Measurements from ENCODE around the gene KCTD19.

DNA sequence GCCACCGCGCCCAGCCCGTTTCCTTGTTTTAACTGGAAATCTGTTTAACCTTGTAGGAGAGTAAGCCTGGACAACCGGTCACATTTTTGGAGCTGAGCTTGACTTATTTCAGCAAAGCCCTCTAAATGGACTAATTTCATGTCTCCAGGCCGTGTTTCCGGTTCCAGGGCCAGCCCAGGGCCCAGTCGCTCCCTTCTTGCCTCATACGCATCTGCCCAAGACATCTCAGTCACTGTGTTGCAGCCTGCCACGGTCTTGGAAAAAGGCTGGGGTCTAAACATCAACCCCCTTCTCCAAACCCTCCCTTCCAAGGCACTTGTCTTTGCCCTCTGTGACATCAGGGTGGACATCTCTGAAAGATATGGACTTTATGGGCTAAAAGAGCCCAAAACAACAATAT, 28.3 kb downstream of the KCTD19 start:
- TF ChIP-seq, protein P1, sequence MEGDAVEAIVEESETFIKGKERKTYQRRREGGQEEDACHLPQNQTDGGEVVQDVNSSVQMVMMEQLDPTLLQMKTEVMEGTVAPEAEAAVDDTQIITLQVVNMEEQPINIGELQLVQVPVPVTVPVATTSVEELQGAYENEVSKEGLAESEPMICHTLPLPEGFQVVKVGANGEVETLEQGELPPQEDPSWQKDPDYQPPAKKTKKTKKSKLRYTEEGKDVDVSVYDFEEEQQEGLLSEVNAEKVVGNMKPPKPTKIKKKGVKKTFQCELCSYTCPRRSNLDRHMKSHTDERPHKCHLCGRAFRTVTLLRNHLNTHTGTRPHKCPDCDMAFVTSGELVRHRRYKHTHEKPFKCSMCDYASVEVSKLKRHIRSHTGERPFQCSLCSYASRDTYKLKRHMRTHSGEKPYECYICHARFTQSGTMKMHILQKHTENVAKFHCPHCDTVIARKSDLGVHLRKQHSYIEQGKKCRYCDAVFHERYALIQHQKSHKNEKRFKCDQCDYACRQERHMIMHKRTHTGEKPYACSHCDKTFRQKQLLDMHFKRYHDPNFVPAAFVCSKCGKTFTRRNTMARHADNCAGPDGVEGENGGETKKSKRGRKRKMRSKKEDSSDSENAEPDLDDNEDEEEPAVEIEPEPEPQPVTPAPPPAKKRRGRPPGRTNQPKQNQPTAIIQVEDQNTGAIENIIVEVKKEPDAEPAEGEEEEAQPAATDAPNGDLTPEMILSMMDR (conservative IDR thresholded peaks at IDR 0.05): no peak
- no peak for TF ChIP-seq EZH2 (IDR thresholded peaks at IDR 0.05; ENCODE audit: low read depth)

Measured in PC-9 (cell line).